ENCODE data around the gene RGS5.

RGS5 gene

GRCh38 chr1:163145435-163145834 lies 57.3 kb downstream of the RGS5 start:
- no peak for DNase-seq (ENCODE audit: low read depth in 1 of 2, low spot score in 1 of 2)

- no peak for DNase-seq (ENCODE audit: low read depth in 1 of 2, low spot score in 1 of 2)
Observed at GRCh38 chr1:163144418-163144817, 58.3 kb downstream of the RGS5 start.

DNA sequence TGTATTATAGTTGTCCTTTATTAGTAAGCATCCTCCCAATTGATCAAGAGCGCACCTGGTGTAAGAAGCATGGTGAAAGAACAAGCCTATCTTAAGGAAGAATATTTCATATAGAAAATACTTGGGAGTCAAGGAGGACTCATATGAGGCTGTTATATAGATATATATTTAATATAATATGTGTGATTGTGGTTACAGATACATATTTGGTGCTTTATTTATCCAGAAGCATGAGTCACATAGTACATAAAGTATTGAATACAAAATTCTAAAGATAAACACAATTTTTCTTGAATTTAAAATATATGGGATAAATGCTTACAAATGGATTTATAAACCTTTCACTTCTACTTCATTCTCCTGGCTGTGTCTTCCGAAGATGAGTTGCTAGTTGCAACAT lies 60.6 kb downstream of the RGS5 start:
- no peak for DNase-seq (ENCODE audit: low read depth in 1 of 2, low spot score in 1 of 2)

- no peak for DNase-seq (ENCODE audit: low read depth in 1 of 2, low spot score in 1 of 2)
Observed at GRCh38 chr1:163141556-163141955, 61.2 kb downstream of the RGS5 start.

GRCh38 chr1:163137556-163138265 lies 65.0 kb downstream of the RGS5 start:
- no peak for DNase-seq (ENCODE audit: low read depth in 1 of 2, low spot score in 1 of 2)

- DNase-seq (ENCODE audit: low read depth in 1 of 2, low spot score in 1 of 2): no peak
Observed at GRCh38 chr1:163131981-163132380, 70.7 kb downstream of the RGS5 start.

- no peak for DNase-seq (ENCODE audit: low read depth in 1 of 2, low spot score in 1 of 2)
Observed at GRCh38 chr1:163130225-163130856, 72.4 kb downstream of the RGS5 start.

DNA sequence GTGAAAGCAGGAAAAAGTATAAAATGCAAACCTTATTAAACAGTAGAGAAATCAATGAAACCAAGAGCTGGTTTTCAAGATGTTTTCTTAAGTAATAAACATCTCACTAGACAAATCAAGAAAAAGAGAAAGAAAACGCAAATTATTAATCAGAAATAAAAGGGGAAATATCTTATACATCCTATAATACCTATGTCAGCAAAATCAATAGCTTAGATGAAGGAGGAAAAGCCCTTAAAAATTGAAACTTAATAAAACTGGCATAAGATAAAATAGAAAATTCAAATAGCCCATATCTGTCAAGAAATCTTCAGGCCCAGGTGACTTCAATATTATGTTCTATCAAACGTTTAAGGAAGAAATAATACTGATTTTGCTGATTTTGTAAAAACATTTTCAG lies 74.4 kb downstream of the RGS5 start:
- DNase-seq (ENCODE audit: low read depth in 1 of 2, low spot score in 1 of 2): no peak

DNA sequence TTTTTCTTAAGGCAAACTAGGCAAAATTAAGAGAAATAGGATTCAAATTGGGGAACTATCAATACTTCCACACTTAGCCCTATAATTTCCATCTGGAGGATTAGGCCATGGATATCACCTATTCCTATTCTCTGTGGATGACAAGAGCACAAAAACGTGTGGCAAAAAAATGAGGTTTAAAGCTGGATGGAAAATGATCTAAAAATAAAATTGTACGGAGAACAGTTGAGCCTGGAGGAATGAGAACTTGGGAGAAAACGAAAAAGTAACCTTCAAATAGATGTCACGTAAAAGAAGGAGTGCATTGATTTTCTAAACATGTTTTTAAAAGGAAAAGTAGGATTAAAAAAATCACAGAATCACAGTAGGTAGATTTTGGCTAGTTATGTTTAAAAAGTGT lies 77.9 kb downstream of the RGS5 start:
- no peak for DNase-seq (ENCODE audit: low read depth in 1 of 2, low spot score in 1 of 2)

GRCh38 chr1:163120372-163120771 lies 82.3 kb downstream of the RGS5 start:
- no peak for DNase-seq (ENCODE audit: low read depth in 1 of 2, low spot score in 1 of 2)

GRCh38 chr1:163119707-163120106 lies 83.0 kb downstream of the RGS5 start:
- no peak for DNase-seq (ENCODE audit: low read depth in 1 of 2, low spot score in 1 of 2)

- no peak for DNase-seq (ENCODE audit: low read depth in 1 of 2, low spot score in 1 of 2)
Observed at GRCh38 chr1:163115887-163116286, 86.8 kb downstream of the RGS5 start.

DNA sequence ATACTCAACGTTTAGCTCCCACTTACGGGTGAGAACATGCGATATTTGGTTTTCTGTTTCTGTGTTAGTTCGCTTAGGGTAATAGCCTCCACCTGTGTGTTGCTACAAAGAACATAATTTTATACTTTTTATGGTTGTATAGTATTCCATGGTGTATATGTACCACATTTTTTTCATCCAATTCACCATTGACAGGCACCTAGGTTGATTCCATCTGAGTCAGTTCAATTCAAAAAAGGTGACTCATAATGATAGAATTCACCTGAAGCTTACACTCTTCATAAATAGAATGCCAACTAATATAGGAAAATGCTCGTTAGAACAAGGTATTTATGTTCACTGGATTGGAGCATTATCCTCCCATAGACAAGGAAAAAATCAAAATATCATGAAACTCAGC lies 95.1 kb downstream of the RGS5 start:
- no peak for DNase-seq (ENCODE audit: low read depth in 1 of 2, low spot score in 1 of 2)

GRCh38 chr1:163106364-163106987 lies 96.2 kb downstream of the RGS5 start:
- DNase-seq (ENCODE audit: low read depth in 1 of 2, low spot score in 1 of 2): no peak

- no peak for DNase-seq (ENCODE audit: low read depth in 1 of 2, low spot score in 1 of 2)
Observed at GRCh38 chr1:163104385-163105099, 98.2 kb downstream of the RGS5 start.

DNA sequence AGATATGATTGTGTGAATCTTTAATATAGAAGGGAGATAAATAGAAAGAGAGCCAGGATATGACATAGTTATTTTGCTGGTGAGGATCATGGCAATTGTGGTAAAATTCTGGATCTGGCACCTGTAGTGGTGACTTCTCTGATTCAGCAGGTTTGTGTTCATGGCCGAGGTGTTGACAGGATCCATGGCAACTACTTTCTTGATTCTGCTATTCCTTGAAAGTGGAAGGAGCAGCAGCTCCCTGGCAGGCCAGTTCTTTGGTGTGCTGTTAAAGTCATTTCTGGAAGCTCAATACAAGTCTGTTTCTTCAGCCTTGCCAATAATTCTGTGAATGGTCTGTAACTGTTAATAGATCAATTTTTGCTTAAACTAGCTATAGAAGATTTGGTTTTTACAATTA lies 100.1 kb downstream of the RGS5 start:
- no peak for DNase-seq (ENCODE audit: low read depth in 1 of 2, low spot score in 1 of 2)

DNA sequence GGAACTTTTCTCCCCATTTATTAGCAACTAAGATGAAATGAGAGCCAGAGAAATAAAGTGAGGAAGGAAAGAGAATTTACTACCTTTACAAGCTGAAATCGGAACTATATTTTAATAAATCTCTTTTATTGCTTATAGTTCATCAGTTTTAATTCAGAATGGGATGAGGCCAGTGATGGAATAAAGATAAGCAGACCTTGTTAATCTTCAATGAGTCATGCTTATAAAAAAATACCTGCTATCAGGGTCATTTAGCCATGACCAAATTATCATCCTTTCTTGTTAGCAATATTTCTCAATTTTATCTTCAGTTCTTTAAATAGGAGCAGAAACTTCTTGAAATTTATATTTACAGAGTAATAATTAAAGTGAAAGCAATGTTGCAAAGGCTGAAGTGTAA lies 107.5 kb downstream of the RGS5 start:
- DNase-seq (ENCODE audit: low read depth in 1 of 2, low spot score in 1 of 2): no peak

- no peak for DNase-seq (ENCODE audit: low read depth in 1 of 2, low spot score in 1 of 2)
Observed at GRCh38 chr1:163094589-163094988, 108.1 kb downstream of the RGS5 start.

- DNase-seq (ENCODE audit: low read depth in 1 of 2, low spot score in 1 of 2): no peak
Observed at GRCh38 chr1:163094182-163094581, 108.5 kb downstream of the RGS5 start.

GRCh38 chr1:163093579-163093978 lies 109.1 kb downstream of the RGS5 start:
- DNase-seq (ENCODE audit: low read depth in 1 of 2, low spot score in 1 of 2): no peak

GRCh38 chr1:163093169-163093568 lies 109.5 kb downstream of the RGS5 start:
- DNase-seq (ENCODE audit: low read depth in 1 of 2, low spot score in 1 of 2): no peak
